Ovary (tissue), 9 donors: ENCODE data around the gene POU3F3. TPM values are rescaled to one million over a fixed set of nuclear protein-coding genes. Genes with fewer than 3 reads are reported as not detected.

Source experiments
- DNase-seq, 5 donors: peaks; one replicate each; pipeline ENCODE4 v3.0.0-alpha.2; 2019 to 2020
- H3K27ac ChIP-seq, 2 donors: fragments of 200-600 bp; one replicate each; pipeline versions ENCODE4 v1.5.1 to v1.8.0; 2019 to 2022
- H3K27me3 ChIP-seq: fragments of 200-600 bp; one replicate; pipeline ENCODE4 v1.8.0; 2022
- H3K36me3 ChIP-seq: fragments of 200-600 bp; sonication (generic); one replicate; pipeline ENCODE4 v1.5.1; 2019
- H3K4me1 ChIP-seq: one replicate; pipeline ENCODE4 v1.8.1; 2013; ENCODE audit warnings: mild to moderate bottlenecking, moderate library complexity; ENCODE audit not compliant: insufficient read depth
- H3K4me3 ChIP-seq: fragments of 200-600 bp; sonication (generic); one replicate; pipeline ENCODE4 v1.5.1; 2017
- H3K9me3 ChIP-seq, 2 donors: fragments of 200-600 bp in 1 of 2; sonication (generic) in 1 of 2; one replicate each; pipeline versions ENCODE4 v1.5.1 to v1.8.1; 2013 to 2019; ENCODE audit warnings: mild to moderate bottlenecking in 1 of 2, moderate library complexity in 1 of 2
- EP300 ChIP-seq: sonication (generic); formaldehyde crosslinking; IDR thresholded peaks from one replicate; pipeline ENCODE4 v1.6.1; 2017; ENCODE audit warnings: antibody characterized with exemption
- POLR2A ChIP-seq: fragments of 450-650 bp; IDR thresholded peaks from one replicate; pipeline ENCODE4 v1.6.1; 2017; ENCODE audit warnings: antibody characterized with exemption, mild to moderate bottlenecking, moderate library complexity
- WGBS, 3 donors: extraction: QIAGEN DNeasy Blood & Tissue Kit in 1 of 3; methylation state at CpG; one replicate each; pipeline versions ENCODE4 v1.1.5 to v1.1.7; 2013 to 2017; 5-methylcytosine and 5-hydroxymethylcytosine counted together
- intact Hi-C, 4 donors: fragments of 100-400 bp; cut with DNase I; formaldehyde crosslinking; loops; one replicate each; pipeline versions ENCODE4 v1.11.0 to v1.15.1; 2022 to 2023
- polyA plus RNA-seq, 2 donors: library from polyadenylated mRNA; stranded (reverse); fragments of 200-250 nt in 1 of 2; fragments of 350-450 nt in 1 of 2; fragmentation: Illumina TruSeq in 1 of 2; extraction: RNeasy Lipid Tissue Mini Kit (QIAGEN cat#74804) in 1 of 2; gene quantifications; one replicate each; pipeline ENCODE4 v1.2.3, GENCODE V29; 2013 to 2014
- total RNA-seq, 7 donors: library from RNA; depleted of rRNA in 2 of 7; stranded (reverse); fragments of >200 nt in 2 of 7; fragmentation: NEBNext Ultra II Directional in 3 of 7; extraction: Animal tissue kit (Norgen Biotek cat#: 25700) in 3 of 7; gene quantifications; one replicate each; pipeline versions ENCODE4 v1.1.0 to v1.2.4, GENCODE V29; 2016 to 2023
- TF ChIP-seq, protein P1 (sequence below), 3 donors: fragments of 450-650 bp in 2 of 3; fragments of 200-600 bp in 1 of 3; IDR thresholded peaks; one replicate each; pipeline versions ENCODE4 v1.5.1 to v1.8.0; 2016 to 2022; ENCODE audit warnings: antibody characterized with exemption in 3 of 3, mild to moderate bottlenecking in 1 of 3
- donor health status: DM: no; HTN: no; CAD: no; lungs with moderate emphysema.
- donor health status: DM: no; HTN: no; CAD: no.
- donor health status: Bipolar disorder and iron deficiency.
- donor health status: DM: yes; HTN: yes; CAD: no.
- donor health status: DM: no; HTN: no; CAD: no.
- donor health status: DM: yes; HTN: yes; CAD: no.

Gene POU3F3
- total and polyA plus RNA-seq, 9 donors: 0.10 to 0.63 (median 0.10) TPM; not detected in 6

DNA sequence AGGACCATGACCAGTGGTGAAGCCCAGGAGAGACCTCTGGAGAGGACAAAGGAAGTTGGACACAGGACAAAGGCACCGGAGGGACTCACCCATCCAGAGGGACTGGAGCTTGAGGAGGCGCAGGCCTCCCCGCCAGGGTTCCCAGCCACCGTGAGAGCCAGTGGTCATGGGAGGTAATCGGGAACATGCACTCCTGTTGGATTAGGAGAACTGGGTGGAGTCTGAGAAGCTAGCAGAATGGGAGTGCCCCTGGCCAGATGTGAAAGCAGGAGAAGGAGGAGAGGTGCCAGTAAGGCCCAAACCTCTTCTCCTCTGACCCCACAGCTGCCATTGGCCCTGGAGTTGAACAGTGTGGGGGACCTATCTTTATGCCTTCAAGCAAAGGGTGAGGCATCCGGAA is 20.3 kb downstream of the POU3F3 start:
- no peaks in the 10 kb centered on the region for H3K27me3 ChIP-seq
- WGBS, 3 donors: 56 to 75% (median 66%) methylated on average over 6 of the region's 6 CpGs

DNA sequence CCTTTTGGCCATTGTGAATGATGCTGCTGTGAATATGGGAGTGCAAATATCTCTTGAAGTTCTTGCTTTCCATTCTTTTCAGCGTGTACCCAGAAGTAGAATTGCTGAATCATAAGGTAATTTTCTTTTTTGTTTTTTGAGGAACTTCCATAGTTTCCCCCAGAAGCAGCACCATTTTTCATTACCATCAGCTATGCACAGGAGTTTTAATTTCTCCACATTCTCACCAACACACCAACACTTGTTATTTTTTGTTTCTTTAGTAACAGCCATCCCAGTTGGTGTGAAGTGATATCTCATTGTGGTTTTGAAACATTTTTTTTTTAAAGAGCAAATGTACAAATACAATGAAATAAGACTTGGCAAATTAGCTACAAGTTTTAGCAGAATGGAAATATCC is 21.3 kb downstream of the POU3F3 start:
- Histone ChIP-seq H3K27me3 (no peaks in the 10 kb centered on the region), H3K4me1 (no peaks in the 10 kb centered on the region), H3K36me3 (no peaks in the 10 kb centered on the region), H3K4me3 (no peak overlapping the region), H3K27ac (no peak overlapping the region), H3K9me3 (no peaks in the 10 kb centered on the region)
- DNase-seq: no peak
- TF ChIP-seq, protein P1, sequence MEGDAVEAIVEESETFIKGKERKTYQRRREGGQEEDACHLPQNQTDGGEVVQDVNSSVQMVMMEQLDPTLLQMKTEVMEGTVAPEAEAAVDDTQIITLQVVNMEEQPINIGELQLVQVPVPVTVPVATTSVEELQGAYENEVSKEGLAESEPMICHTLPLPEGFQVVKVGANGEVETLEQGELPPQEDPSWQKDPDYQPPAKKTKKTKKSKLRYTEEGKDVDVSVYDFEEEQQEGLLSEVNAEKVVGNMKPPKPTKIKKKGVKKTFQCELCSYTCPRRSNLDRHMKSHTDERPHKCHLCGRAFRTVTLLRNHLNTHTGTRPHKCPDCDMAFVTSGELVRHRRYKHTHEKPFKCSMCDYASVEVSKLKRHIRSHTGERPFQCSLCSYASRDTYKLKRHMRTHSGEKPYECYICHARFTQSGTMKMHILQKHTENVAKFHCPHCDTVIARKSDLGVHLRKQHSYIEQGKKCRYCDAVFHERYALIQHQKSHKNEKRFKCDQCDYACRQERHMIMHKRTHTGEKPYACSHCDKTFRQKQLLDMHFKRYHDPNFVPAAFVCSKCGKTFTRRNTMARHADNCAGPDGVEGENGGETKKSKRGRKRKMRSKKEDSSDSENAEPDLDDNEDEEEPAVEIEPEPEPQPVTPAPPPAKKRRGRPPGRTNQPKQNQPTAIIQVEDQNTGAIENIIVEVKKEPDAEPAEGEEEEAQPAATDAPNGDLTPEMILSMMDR (IDR thresholded peaks at IDR 0.05): no peak
- no peak for TF ChIP-seq EP300
- TF ChIP-seq POLR2A: no peak
- WGBS, 3 donors: 35 to 67% (median 56%) methylated on average over 1 of the region's 1 CpG
- intact Hi-C loops: no loop called here

More for the DNA sequence above, 20.3 kb downstream of the POU3F3 start:
- no peak for DNase-seq
- Histone ChIP-seq H3K36me3 (no peaks in the 10 kb centered on the region), H3K4me3 (no peak overlapping the region), H3K27ac (no peak overlapping the region), H3K9me3 (no peaks in the 10 kb centered on the region), H3K4me1 (no peaks in the 10 kb centered on the region)
- intact Hi-C loops: no loop called here
- TF ChIP-seq POLR2A (no peak), EP300 (no peak)
- TF ChIP-seq, protein P1 (IDR thresholded peaks at IDR 0.05): no peak

DNA sequence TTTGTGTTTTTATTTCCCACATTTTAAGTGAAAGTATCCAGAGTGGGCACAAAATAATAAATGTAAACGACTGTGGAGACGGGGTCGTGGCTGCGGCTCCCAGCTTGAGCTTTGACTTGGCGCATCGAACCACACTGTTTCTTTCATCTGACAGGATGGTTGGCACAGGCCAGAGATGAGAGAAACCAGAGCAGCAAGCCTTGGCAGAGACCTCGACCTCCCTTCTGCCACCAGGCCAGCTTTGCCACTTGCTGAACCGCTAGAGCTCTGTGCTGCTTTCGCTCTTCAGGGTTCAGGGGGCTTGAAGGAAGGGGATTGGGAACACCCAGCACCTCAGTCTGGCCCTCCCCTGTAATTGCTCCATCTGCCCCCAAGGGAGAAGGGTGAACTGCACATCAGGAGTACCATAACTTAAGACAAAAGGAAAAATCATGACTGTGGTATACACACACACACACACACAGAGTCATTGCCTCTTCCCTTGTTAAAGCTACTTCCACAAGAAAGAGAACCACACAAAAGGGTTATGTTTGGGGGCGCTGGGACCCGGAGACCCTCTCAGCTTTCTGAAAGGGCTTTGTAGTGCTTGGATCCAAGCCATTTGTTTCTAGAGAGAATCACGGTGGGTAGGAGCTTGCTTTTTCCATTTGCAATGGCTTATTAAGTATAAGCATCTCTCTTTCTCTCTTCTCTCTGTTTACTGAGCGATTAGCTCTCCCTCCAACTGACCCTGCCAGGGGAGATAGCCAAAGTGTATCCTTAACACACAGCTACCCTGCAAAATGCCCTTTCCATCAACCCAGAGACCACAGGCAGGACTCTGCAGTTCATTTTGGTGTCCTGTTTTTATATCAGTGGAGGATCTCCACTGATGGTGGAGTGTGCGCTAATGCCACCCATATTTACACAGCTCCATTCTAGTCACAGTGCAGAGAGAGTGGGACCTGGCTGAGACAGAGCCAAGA is 23.0 kb downstream of the POU3F3 start:
- TF ChIP-seq EP300 (no peak), POLR2A (no peak)
- TF ChIP-seq, protein P1 (IDR thresholded peaks at IDR 0.05): no peak
- Histone ChIP-seq H3K36me3 (no peaks in the 10 kb centered on the region), H3K4me3 (no peak overlapping the region), H3K9me3 (no peaks in the 10 kb centered on the region), H3K27me3 (no peaks in the 10 kb centered on the region), H3K4me1 (no peaks in the 10 kb centered on the region), H3K27ac (no peak overlapping the region)
- no peak for DNase-seq
- intact Hi-C loops: no loop called here
- WGBS, 3 donors: 64 to 77% (median 67%) methylated on average over 14 of the region's 14 CpGs

DNA sequence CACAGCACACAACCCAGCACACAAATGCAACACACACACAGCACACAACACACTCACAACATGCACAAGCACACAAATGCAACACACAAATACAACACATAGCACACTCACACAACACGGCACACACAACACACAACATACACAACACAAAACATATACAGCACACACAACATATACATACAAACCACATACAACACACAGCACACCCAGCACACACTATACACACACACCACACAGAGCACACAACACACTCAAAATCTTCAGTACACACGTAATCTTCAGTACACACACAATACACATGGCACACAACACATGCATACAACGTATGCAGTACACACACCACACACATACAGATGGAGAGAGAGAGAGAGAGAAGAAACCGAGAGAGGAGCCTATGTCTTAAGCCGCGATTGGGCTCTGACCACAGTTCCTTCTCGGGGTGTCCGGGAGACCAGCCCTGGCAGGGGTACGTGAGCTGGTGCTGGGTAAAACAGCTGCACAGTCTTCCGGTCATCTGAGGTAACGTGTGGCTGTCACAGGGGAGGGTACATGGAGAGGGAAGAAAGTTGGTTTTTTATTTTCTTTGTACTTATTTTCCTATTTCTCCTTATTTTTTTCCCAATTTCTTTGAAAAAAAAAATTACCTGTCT is 25.1 kb downstream of the POU3F3 start:
- 73 to 82% (median 81%) methylated on average over 11 of the region's 11 CpGs for WGBS, 3 donors
- Histone ChIP-seq H3K9me3 (no peaks in the 10 kb centered on the region), H3K27me3 (no peaks in the 10 kb centered on the region), H3K4me1 (no peaks in the 10 kb centered on the region), H3K36me3 (no peaks in the 10 kb centered on the region), H3K27ac (no peak overlapping the region), H3K4me3 (no peak overlapping the region)
- intact Hi-C loops: no loop called here
- TF ChIP-seq, protein P1 (IDR thresholded peaks at IDR 0.05): no peak
- no peak for TF ChIP-seq POLR2A
- TF ChIP-seq EP300: no peak
- DNase-seq: no peak
